Suprapubic skin (tissue), 4 donors: ENCODE results near the gene DCAF15. TPM values are rescaled to one million over a fixed set of nuclear protein-coding genes. Genes with fewer than 3 reads are reported as not detected.
A peak's percentile ranks its signal among the peaks of the same experiment; 100 is the strongest.

Experiments
- DNase-seq, 2 donors: peaks; one replicate each; pipeline ENCODE4 v3.0.0-alpha.2; 2019; ENCODE audit warnings: low spot score in 2 of 2
- H3K27ac ChIP-seq: fragments of 200-600 bp; sonication (generic); one replicate; pipeline ENCODE4 v1.5.1; 2019
- H3K27me3 ChIP-seq: fragments of 200-600 bp; sonication (generic); one replicate; pipeline ENCODE4 v1.5.1; 2019
- H3K36me3 ChIP-seq: fragments of 200-600 bp; sonication (generic); one replicate; pipeline ENCODE4 v1.5.1; 2019
- H3K4me1 ChIP-seq: fragments of 200-600 bp; sonication (generic); one replicate; pipeline ENCODE4 v1.5.1; 2019
- H3K4me3 ChIP-seq: fragments of 200-600 bp; sonication (generic); one replicate; pipeline ENCODE4 v1.5.1; 2019; ENCODE audit warnings: mild to moderate bottlenecking
- H3K9me3 ChIP-seq: fragments of 200-600 bp; sonication (generic); one replicate; pipeline ENCODE4 v1.5.1; 2019
- CTCF ChIP-seq, 2 donors: fragments of 200-600 bp in 1 of 2; fragments of 450-650 bp in 1 of 2; sonication (generic) in 1 of 2; IDR thresholded peaks; one replicate each; pipeline ENCODE4 v1.5.1; 2016 to 2019; ENCODE audit warnings: antibody characterized with exemption in 2 of 2, mild to moderate bottlenecking in 1 of 2, moderate library complexity in 1 of 2
- EP300 ChIP-seq: sonication (generic); formaldehyde crosslinking; IDR thresholded peaks from one replicate; pipeline ENCODE4 v1.6.1; 2017; ENCODE audit warnings: antibody characterized with exemption
- POLR2A ChIP-seq, 2 donors: fragments of 450-650 bp; IDR thresholded peaks; one replicate each; pipeline ENCODE4 v1.6.1; 2017; ENCODE audit warnings: antibody characterized with exemption in 2 of 2, mild to moderate bottlenecking in 2 of 2, moderate library complexity in 2 of 2
- POLR2AphosphoS5 ChIP-seq, 3 donors: sonication (generic); formaldehyde crosslinking; IDR thresholded peaks; one replicate each; pipeline ENCODE4 v1.6.1; 2017; ENCODE audit warnings: antibody characterized with exemption in 3 of 3
- WGBS: methylation state at CpG from one replicate; pipeline ENCODE4 v1.1.5; 2018; 5-methylcytosine and 5-hydroxymethylcytosine counted together
- total RNA-seq, 4 donors: library from RNA; depleted of rRNA; stranded (reverse); fragments of >200 nt; gene quantifications; one replicate each; pipeline ENCODE4 v1.1.0, GENCODE V29; 2016

The DCAF15 gene
- total RNA-seq, 4 donors from 2014 or later = 38.3 to 52.3 (median 46.2) TPM

- Histone ChIP-seq H3K36me3 (peaks cover 44% of the 10 kb centered on the region), H3K9me3 (no peaks in the 10 kb centered on the region), H3K27me3 (no peaks in the 10 kb centered on the region), H3K27ac (peak overlapping the region; percentile 6), H3K4me3 (no peak overlapping the region), H3K4me1 (peaks cover 15% of the 10 kb centered on the region)
- 41% methylated on average over 12 of the region's 12 CpGs for WGBS
- DNase-seq = no peak
- TF ChIP-seq CTCF (IDR thresholded peaks at IDR 0.05) (no peak), EP300 (no peak), POLR2AphosphoS5 (IDR thresholded peaks at IDR 0.05) (no peak), POLR2A (IDR thresholded peaks at IDR 0.05) (no peak)
Measured at GRCh38 chr19:13974073-13974472, 21.8 kb downstream of the DCAF15 start.

DNA sequence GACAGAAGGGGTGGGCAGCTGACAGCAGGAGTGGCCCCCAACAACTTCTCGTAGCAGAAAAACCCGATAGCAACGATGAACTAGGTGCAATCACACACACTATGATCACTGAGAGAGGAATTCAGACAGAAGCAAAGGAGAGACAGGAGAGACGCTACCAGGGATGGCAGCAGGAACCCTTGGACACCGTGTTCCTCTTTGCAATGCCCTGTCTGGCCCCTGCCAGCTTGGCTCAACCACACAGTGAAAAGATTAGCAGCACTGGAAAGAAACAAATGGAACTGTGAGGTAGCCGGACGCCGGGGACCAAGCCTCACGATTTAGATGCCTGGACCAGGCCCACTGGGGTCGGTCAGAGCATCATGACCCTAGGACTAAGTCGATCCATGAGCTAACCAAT lies 23.6 kb downstream of the DCAF15 start:
- DNase-seq = no peak
- H3K27me3 ChIP-seq = no peaks in the 10 kb centered on the region
- no peak for TF ChIP-seq CTCF (IDR thresholded peaks at IDR 0.05)
- no peak for TF ChIP-seq EP300
- no peak for TF ChIP-seq POLR2A (IDR thresholded peaks at IDR 0.05)
- no peak for TF ChIP-seq POLR2AphosphoS5 (IDR thresholded peaks at IDR 0.05)
- WGBS = 80% methylated on average over 11 of the region's 11 CpGs
- peaks cover 29% of the 10 kb centered on the region for H3K36me3 ChIP-seq
- peaks cover 23% of the 10 kb centered on the region for H3K4me1 ChIP-seq
- H3K9me3 ChIP-seq = no peaks in the 10 kb centered on the region
- H3K4me3 ChIP-seq = no peak overlapping the region
- no peak overlapping the region for H3K27ac ChIP-seq

GRCh38 chr19:13976446-13976845 lies 24.1 kb downstream of the DCAF15 start:
- Histone ChIP-seq H3K4me3 (no peak overlapping the region), H3K27ac (no peak overlapping the region), H3K9me3 (no peaks in the 10 kb centered on the region), H3K4me1 (peaks cover 23% of the 10 kb centered on the region), H3K36me3 (peaks cover 25% of the 10 kb centered on the region), H3K27me3 (no peaks in the 10 kb centered on the region)
- 89% methylated on average over 12 of the region's 12 CpGs for WGBS
- TF ChIP-seq POLR2AphosphoS5 (IDR thresholded peaks at IDR 0.05) = no peak
- TF ChIP-seq EP300 = no peak
- TF ChIP-seq CTCF (IDR thresholded peaks at IDR 0.05) = no peak
- no peak for TF ChIP-seq POLR2A (IDR thresholded peaks at IDR 0.05)
- no peak for DNase-seq

GRCh38 chr19:13977803-13978202 lies 25.5 kb downstream of the DCAF15 start:
- Histone ChIP-seq H3K27me3 (no peaks in the 10 kb centered on the region), H3K27ac (peak overlapping the region; percentile 69), H3K4me1 (peaks cover 23% of the 10 kb centered on the region), H3K4me3 (peak overlapping the region; percentile 60), H3K9me3 (no peaks in the 10 kb centered on the region), H3K36me3 (peaks cover 15% of the 10 kb centered on the region)
- WGBS = 77% methylated on average over 8 of the region's 12 CpGs
- TF ChIP-seq EP300 = no peak
- no peak for TF ChIP-seq CTCF (IDR thresholded peaks at IDR 0.05)
- no peak for TF ChIP-seq POLR2A (IDR thresholded peaks at IDR 0.05)
- no peak for TF ChIP-seq POLR2AphosphoS5 (IDR thresholded peaks at IDR 0.05)
- no peak for DNase-seq

DNA sequence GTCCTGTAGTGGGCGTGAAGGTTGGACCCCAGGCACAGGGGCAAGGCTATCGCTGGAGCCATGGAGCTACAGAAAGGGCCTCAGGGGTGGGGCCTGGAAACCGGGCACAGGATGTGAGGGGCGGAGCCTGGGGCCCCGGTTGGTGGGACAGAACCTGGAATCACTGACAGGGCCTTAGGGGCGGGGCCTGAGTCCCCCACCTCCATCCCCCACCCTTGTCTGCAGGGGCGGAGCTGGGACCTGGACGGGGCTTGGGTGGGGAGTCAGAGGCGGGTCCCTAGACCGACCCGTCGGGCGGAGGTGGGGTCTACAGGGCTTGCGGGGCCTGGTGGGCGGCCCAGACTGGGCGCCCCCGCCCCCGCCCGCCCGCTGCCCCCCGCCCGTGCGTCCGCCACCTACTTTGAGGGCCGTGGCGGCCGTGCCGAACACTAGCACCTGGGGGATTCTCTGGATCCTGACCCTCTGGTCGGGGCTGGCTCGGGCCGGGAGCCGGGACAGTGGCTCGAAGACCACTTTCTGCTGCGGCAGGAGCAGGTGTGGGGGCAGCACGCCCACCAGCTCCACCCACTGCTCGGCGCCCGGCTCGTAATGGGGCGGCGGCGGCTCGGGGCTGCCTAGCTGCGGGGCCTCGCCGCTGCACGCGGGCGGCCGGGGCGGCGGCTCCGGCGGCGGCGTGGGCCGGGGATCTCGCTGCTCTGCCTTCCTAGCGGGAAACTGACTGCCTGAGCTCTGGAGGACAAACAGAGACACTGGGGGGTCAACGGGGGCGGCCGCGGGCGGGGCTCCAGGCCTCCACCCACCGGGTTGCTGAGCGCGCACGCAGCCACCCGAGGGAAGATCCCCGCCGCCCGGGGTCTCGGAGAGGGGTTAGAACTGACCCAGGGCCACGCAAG lies 26.3 kb downstream of the DCAF15 start:
- Histone ChIP-seq H3K27ac (peak overlapping the region; percentile 69), H3K36me3 (peaks cover 11% of the 10 kb centered on the region), H3K4me1 (peaks cover 23% of the 10 kb centered on the region), H3K4me3 (peak overlapping the region; percentile 60), H3K9me3 (no peaks in the 10 kb centered on the region), H3K27me3 (no peaks in the 10 kb centered on the region)
- TF ChIP-seq EP300 (no peak), CTCF (IDR thresholded peaks at IDR 0.05) (no peak), POLR2A (IDR thresholded peaks at IDR 0.05) (no peak), POLR2AphosphoS5 (IDR thresholded peaks at IDR 0.05) (no peak)
- 60% methylated on average over 2 of the region's 74 CpGs for WGBS
- peak; percentile 88 to 89 for DNase-seq
